Measurements from ENCODE around the gene UBD.
A peak's percentile ranks its signal among the peaks of the same experiment; 100 is the strongest.

The UBD gene

DNA sequence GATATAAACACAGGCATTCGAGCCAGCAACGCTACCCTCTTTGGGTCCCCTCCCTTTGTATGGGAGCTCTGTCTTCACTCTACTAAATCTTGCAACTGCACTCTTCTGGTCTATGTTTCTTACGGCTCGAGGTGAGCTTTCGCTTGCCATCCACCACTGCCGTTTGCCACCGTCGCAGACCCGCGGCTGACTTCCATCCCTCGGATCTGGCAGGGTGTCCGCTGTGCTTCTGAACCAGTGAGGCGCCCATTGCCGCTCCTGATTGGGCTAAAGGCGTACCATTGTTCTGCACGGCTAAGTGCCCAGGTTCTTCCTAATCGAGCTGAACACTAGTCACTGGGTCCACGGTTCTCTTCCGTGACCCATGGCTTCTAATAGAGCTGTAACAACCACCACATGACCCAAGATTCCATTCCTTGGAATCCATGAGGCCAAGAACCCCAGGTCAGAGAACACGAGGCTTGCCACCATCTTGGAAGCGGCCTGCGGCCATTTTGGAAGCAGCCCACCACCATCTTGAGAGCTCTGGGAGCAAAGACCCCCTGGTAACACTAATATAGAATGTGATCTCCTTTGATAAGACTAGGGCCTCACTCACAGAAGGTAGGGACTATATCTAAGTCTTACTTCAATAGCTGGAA, 973 bp downstream of the UBD start:
- no peak for DNase-seq

GRCh38 chr6:29557320-29557719, 2.2 kb downstream of the UBD start:
- DNase-seq, result no peak

DNA sequence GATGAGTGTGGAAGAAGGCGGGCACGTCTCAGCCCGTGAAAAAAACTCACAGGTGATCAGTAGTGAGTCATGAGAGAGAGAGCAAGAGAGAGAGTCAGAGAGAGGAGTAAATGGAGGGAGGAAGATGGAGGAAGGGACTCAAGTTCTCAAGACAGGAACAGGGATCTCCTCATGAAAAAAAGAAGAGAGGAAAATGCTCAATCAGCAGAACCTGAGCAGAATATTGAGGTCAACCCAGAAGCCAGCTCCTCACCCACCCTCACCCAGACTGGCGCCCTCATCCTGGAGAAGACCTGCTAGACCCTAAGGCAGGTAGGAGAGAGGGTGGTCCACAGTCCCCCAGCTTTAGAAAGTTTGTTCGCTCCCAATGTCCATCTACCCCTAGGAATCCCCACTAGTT, 4.8 kb downstream of the UBD start:
- no peak for DNase-seq

- peak in 1 of 2 donors; percentile 22 for DNase-seq
These were observed 6.1 kb downstream of the UBD start for GRCh38 chr6:29553268-29554057.

DNA sequence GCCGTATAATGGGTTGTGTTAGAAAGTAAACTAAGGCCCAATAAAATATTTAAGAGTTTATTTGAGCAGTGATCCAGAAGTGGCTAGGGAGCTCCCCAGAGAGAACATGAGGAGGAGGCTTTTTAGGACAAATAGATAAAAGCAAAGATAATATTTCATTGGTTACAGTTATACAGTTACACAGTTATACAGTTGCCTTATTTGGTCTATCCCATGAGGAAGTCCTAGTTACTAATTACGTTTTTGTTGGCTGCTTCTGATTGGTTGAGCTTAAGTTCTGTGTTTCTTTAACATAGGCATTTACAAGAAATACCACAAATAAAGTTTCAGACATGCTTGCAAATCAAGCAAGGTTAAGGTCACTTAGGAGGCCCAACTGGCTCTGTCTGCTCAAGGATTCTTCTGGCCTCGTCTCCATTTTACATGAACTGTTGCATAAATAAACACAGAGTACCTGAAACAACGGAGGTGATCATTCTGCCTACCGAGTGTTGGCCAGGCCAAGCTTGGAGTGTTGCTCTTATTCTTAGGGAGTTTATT, 7.0 kb downstream of the UBD start:
- no peak for DNase-seq

DNA sequence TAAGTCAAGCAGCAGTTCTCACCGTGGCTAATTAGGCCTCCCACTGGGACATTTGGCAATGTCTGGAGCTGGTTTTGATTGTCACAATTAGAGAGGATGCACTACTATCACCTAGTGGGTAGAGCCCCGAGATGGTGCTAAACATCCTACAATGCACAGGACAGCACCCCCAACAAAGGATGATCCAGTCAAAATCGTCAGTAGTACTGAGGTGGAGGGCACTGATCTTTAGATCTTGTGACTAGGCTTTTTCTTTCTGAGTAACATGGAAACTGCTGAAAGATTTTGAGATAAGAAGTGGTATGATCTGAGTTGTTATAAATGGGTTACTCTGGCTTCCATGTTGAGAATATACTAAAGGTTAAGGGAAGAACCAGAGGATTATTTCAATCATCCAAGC, 12.0 kb downstream of the UBD start:
- DNase-seq, result no peak

- DNase-seq, result no peak
These were observed 21.7 kb downstream of the UBD start for GRCh38 chr6:29537714-29538403.

DNA sequence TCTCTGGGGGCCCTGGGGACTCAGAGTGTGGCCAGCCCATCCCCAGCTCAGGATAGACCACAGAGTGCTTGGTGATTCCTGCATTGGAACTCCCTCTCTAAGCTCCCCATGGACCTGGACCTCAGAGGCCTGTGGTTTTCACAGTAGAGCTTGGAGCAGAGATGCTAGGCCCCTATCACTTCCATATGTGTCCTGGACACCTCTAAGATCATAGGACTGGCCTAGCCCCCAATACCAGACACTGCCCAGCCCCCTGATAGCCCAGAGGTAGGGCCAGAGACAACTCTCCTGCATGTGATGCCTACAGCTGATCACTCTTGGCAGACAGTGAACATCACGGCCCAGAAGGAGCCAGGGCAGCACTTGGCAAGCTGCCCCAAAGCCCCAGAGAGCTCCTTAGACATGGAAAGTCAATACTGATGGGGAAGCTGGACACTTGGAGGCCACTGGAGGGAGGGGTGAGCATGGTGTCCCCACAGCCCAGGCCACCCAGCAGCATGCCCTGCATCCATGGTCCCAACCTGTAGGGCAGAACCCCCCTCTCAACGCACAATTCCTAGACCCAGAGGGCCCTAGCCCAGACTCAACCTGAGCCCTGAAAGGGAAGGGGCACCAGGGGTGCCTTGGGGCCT, 27.1 kb downstream of the UBD start:
- no peak for DNase-seq

GRCh38 chr6:29531668-29532067, 27.9 kb downstream of the UBD start:
- DNase-seq, result peak in 1 of 2 donors; percentile 11

GRCh38 chr6:29530671-29531310, 28.7 kb downstream of the UBD start:
- no peak for DNase-seq

- no peak for DNase-seq
These were observed 29.6 kb downstream of the UBD start for GRCh38 chr6:29529956-29530355.

DNA sequence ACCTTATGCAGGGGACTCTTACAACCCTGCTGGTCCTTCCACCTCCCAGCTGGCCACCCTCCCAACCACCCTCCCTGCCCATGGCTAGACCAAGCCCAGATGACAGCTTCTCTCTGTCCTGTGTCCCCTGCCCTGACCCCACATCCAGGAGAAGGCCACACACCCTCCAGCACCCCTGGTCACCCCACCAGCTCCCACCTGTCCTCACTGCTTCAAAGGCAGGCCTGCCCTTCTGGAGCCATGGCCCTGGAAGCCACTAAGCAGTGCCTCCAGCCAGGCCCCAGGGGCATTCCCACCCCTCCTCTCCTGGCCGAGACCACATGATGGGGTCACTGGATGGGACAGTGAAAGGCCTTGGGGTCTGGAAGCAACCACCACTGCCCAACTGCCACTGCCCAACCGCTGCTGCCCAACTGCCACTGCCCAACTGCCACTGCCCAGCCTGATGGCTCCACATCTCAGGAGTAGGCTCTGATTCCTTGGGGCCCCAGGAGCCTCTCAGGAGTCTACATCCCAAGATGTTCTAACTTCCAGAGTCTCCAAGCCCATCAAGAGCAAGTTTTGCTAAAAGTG, 30.5 kb downstream of the UBD start:
- DNase-seq, result no peak

GRCh38 chr6:29528300-29528931, 31.1 kb downstream of the UBD start:
- DNase-seq, result no peak

- no peak for DNase-seq
These were observed 32.0 kb downstream of the UBD start for GRCh38 chr6:29527564-29527963.

- DNase-seq, result no peak
These were observed 32.4 kb downstream of the UBD start for GRCh38 chr6:29527126-29527525.

- no peak for DNase-seq
These were observed 34.3 kb downstream of the UBD start for GRCh38 chr6:29525311-29525639.

DNA sequence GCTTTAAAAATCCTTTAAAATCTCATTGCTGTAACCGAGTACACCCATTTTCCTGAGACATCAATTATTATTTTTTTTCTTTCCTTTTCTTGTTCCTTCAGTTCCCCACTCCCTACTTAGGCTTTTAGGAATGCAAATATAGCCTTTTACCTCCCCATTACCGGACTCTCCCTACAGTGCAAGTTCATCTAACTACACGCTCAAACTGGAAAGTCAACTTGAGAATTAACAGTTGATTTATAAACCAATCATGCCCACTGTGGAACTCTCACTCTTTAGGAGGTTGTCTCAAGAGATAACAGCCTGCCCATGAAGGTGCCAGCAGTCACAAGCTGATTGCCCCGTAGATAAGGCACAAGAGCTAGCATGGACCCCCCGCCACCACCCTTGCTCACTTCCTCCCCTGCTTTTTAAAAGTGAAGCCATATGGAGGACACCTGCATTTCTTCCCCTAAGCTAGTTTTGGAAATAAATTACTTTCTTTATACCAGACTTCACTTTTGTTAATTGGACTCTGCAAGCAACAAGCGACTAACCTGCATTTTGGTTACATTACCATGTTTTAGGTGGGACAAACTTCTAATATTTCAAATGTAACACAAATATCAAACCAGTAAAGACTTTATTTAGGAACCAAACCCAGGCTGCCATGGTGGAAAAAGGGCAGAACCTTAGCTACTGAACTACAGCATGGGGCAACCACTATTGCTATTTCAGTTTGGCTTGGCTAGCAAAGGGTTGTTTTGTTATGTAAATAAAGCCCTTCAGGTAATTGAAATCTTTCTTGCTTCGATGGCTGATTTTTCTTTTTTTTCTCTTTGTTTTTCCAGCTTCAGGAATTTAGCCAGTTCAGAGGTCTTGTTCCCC, 34.9 kb downstream of the UBD start:
- no peak for DNase-seq

- no peak for DNase-seq
These were observed 35.5 kb downstream of the UBD start for GRCh38 chr6:29524044-29524443.

GRCh38 chr6:29522227-29522626, 37.3 kb downstream of the UBD start:
- DNase-seq, result no peak

DNA sequence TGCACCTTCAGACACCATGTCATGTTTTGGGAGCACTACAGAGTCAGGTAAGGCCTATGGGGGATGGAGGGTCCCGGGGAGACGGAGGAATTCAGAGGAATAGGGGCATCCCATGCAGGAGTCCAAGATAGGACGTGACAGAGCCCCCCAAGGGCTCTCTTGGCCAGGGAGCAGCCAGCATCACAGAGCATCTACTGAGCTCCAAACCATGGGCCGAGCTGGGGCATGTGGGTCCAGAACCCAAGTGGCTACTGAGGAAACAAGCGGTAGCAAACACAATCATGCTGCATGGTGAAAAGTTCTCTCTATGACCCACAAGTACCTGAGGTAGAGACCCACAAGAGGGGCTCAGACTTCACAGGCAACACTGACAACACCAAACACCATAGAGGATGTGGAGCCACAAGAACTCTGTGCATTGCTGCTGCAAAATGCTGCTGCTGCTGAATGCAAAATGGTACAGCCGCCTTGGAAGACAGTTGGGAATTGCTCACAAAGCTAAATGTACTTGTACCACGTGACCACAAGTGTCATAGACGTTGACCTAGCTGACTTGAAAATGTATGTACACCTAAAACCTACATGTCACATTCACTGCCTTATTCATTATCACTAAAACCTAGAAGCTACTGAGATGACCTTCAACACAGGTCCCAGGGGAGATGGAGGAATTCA, 38.4 kb downstream of the UBD start:
- no peak for DNase-seq

Data from stimulated activated CD4-positive, alpha-beta T cell treated with anti-CD3 and anti-CD28 coated beads, Interleukin-2, amount 100 ng/mL, for 48 hours (primary cell).